Measurements from ENCODE around the gene LMO1. TPM values are rescaled to one million over a fixed set of nuclear protein-coding genes. Genes with fewer than 3 reads are reported as not detected.

Gene LMO1
- total and polyA plus RNA-seq, 10 of the 15 experiments (the other 5 are each of a cell fraction or from before 2014, with no cell fraction given): not detected

DNA sequence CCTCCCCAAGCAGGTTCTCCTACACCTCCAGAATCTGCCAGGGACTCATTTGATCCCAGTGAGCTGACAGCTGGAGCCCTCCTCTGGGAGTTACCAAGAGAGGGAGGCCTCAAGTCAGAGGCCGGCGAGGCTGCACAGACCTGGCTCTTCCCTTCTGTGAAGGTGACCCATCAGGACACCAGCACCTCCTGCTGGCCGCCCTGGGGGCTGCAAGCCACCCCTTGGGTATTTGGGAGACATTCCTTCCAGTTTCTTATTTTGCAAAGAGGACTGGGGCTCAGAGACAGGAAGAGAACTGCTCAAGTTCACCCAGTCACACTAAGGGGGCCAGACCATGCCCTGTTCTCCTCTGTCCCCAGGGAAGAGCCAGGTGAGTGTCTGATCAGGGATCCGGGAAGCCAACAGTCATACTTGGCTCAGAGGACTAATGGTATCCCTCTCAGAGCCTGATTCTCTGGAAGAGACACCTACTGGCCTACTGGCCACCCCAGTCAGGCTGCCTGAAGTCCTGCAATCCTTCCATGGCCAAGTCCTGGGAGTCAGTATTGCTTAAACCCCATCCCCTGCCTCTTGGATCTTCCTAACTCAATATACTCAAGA lies 54.4 kb downstream of the LMO1 start (continued):
- TF ChIP-seq MYB (IDR thresholded peaks at IDR 0.05; ENCODE audit: borderline replicate concordance, low read depth, low read length): no peak
- TF ChIP-seq TAF1 (IDR thresholded peaks at IDR 0.05; ENCODE audit: borderline replicate concordance, low read depth, low read length): no peak

DNA sequence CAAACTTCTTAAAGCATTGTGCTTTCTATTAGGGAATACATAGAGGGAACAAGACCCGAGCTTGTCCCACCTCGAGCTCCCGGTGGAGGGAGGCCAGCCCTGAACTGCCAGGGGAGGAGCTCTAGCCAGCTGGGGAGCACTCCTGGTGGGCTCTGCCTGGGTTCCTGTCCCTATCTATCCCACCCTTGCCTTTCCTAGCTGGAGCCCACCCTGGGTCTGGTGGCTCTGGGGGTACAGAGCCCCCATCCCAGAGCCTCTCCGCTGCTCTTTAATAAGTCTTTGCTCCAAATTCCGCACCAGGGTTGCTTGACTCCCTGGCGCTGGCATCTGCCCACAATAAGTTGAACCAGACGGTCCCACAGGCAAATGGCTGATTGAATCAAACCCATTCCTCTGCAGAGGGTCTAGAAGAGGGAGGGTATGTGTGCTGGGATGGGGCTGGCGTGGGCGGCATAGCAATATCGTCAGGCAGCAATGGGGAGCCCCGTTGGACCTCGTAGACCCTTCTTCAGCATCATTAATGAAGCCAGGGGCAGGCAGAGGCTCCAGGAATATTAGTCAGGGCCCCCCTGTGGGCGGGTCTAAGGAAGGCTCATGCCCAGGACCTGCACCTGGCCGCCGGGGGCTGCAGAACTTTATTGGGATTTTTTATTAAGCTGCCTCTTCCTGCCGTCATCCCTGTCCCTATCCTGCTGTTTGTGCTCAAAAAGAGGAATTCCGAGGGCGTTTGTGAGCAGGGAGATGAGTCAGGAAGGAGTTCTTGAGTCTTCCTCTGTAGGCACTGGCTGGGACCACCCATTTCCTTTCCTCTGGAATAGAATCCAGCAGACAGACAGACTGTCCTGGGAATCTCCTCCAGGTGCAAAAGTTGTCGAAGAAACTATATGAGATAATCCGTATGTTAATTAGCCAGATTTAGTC lies 56.3 kb downstream of the LMO1 start:
- SMC1A ChIA-PET (ENCODE audit: uncharacterized antibody, unreplicated experiment): interaction anchor here (0.7 to 3.6 kb wide), 3 partner anchors 11 to 38 kb away, joined by 3 to 28 read pairs (median 13); no protein-coding TSS in a partner anchor
- Histone ChIP-seq H3K9ac (ENCODE audit: control insufficient read depth, insufficient read depth, low read length) (no peak overlapping the region), H3K4me3 (no peak overlapping the region), H3K4me2 (ENCODE audit: control insufficient read depth, insufficient read depth) (no peak overlapping the region), H2AFZ (ENCODE audit: control insufficient read depth, low read depth, low read length) (no peak overlapping the region), H4K20me1 (ENCODE audit: control insufficient read depth, insufficient read depth) (no peaks in the 10 kb centered on the region), H3K27me3 (replicated peaks in 1 of 2; ENCODE audit: control insufficient read depth in 2 of 2, insufficient read depth in 2 of 2, low read length in 1 of 2) (peaks cover 3% of the 10 kb centered on the region in 2 experiments; a peak in 3 of 4 replicates), H3K79me2 (ENCODE audit: control insufficient read depth, insufficient read depth, low read length) (no peaks in the 10 kb centered on the region), H3K9me3 (replicated peaks; ENCODE audit: control insufficient read depth, insufficient read depth, low read length) (no peaks in the 10 kb centered on the region), H3K36me3 (ENCODE audit: control insufficient read depth in 2 of 2, insufficient read depth in 2 of 2, low read length in 1 of 2) (no peaks in the 10 kb centered on the region), H3K27ac (ENCODE audit: control insufficient read depth, insufficient read depth) (no peak overlapping the region), H3K4me1 (ENCODE audit: control insufficient read depth, insufficient read depth, low read length) (no peaks in the 10 kb centered on the region)
- FAIRE-seq: no peak
- POLR2A ChIA-PET: interaction anchor here (1.6 kb wide), 1 partner anchor 12 kb away, joined by 5 read pairs; no protein-coding TSS in a partner anchor
- intact Hi-C loops (cut with micrococcal nuclease; ENCODE audit: unreplicated experiment): loop anchor here (10.0 kb wide), 1 partner anchor 173 kb away; no protein-coding TSS in a partner anchor
- WGBS (ENCODE audit: insufficient coverage, insufficient replicate concordance, low lambda C conversion rate, missing lambda C conversion rate): 21% methylated on average over 20 of the region's 20 CpGs
- no TSS peak for BruUV-seq (replicated peaks)
- in situ Hi-C loops (cut with MboI): no loop called here
- no peak for ATAC-seq
- no peak for DNase-seq (ENCODE audit: low read depth, low spot score)
- CTCF ChIA-PET: interaction anchor here (0.6 to 8.7 kb wide), 7 partner anchors 12 to 387 kb away, joined by 3 to 132 read pairs (median 3); partner anchors contain the start of gene STK33
- RAD21 ChIA-PET (ENCODE audit: unreplicated experiment): interaction anchor here (0.6 to 3.0 kb wide), 5 partner anchors 8 to 360 kb away, joined by 3 to 33 read pairs (median 6); no protein-coding TSS in a partner anchor
- TF ChIP-seq, protein P1, sequence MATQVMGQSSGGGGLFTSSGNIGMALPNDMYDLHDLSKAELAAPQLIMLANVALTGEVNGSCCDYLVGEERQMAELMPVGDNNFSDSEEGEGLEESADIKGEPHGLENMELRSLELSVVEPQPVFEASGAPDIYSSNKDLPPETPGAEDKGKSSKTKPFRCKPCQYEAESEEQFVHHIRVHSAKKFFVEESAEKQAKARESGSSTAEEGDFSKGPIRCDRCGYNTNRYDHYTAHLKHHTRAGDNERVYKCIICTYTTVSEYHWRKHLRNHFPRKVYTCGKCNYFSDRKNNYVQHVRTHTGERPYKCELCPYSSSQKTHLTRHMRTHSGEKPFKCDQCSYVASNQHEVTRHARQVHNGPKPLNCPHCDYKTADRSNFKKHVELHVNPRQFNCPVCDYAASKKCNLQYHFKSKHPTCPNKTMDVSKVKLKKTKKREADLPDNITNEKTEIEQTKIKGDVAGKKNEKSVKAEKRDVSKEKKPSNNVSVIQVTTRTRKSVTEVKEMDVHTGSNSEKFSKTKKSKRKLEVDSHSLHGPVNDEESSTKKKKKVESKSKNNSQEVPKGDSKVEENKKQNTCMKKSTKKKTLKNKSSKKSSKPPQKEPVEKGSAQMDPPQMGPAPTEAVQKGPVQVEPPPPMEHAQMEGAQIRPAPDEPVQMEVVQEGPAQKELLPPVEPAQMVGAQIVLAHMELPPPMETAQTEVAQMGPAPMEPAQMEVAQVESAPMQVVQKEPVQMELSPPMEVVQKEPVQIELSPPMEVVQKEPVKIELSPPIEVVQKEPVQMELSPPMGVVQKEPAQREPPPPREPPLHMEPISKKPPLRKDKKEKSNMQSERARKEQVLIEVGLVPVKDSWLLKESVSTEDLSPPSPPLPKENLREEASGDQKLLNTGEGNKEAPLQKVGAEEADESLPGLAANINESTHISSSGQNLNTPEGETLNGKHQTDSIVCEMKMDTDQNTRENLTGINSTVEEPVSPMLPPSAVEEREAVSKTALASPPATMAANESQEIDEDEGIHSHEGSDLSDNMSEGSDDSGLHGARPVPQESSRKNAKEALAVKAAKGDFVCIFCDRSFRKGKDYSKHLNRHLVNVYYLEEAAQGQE (IDR thresholded peaks at IDR 0.05; ENCODE audit: low read depth, low read length): no peak
- no peak for TF ChIP-seq ZBED1 (IDR thresholded peaks at IDR 0.05; ENCODE audit: borderline replicate concordance)
- no peak for TF ChIP-seq ESRRA (IDR thresholded peaks at IDR 0.05; ENCODE audit: low read length)
- TF ChIP-seq, protein P2, sequence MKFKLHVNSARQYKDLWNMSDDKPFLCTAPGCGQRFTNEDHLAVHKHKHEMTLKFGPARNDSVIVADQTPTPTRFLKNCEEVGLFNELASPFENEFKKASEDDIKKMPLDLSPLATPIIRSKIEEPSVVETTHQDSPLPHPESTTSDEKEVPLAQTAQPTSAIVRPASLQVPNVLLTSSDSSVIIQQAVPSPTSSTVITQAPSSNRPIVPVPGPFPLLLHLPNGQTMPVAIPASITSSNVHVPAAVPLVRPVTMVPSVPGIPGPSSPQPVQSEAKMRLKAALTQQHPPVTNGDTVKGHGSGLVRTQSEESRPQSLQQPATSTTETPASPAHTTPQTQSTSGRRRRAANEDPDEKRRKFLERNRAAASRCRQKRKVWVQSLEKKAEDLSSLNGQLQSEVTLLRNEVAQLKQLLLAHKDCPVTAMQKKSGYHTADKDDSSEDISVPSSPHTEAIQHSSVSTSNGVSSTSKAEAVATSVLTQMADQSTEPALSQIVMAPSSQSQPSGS (IDR thresholded peaks at IDR 0.05; ENCODE audit: low read length): no peak
- no peak for TF ChIP-seq NRF1 (conservative IDR thresholded peaks at IDR 0.05; ENCODE audit: low read depth, low read length)
- no peak for TF ChIP-seq CBX5 (IDR thresholded peaks at IDR 0.05; ENCODE audit: low read depth)
- TF ChIP-seq DPF2 (IDR thresholded peaks at IDR 0.05): no peak
- no peak for TF ChIP-seq RAD51 (IDR thresholded peaks at IDR 0.05)
- TF ChIP-seq ZNF384 (IDR thresholded peaks at IDR 0.05; ENCODE audit: borderline replicate concordance, low read depth, low read length): no peak
- no peak for TF ChIP-seq TAF1 (IDR thresholded peaks at IDR 0.05; ENCODE audit: borderline replicate concordance, low read depth, low read length)
- TF ChIP-seq SMC3 (IDR thresholded peaks at IDR 0.05; ENCODE audit: borderline replicate concordance, low read length): no peak
- TF ChIP-seq, protein P3, sequence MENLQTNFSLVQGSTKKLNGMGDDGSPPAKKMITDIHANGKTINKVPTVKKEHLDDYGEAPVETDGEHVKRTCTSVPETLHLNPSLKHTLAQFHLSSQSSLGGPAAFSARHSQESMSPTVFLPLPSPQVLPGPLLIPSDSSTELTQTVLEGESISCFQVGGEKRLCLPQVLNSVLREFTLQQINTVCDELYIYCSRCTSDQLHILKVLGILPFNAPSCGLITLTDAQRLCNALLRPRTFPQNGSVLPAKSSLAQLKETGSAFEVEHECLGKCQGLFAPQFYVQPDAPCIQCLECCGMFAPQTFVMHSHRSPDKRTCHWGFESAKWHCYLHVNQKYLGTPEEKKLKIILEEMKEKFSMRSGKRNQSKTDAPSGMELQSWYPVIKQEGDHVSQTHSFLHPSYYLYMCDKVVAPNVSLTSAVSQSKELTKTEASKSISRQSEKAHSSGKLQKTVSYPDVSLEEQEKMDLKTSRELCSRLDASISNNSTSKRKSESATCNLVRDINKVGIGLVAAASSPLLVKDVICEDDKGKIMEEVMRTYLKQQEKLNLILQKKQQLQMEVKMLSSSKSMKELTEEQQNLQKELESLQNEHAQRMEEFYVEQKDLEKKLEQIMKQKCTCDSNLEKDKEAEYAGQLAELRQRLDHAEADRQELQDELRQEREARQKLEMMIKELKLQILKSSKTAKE (IDR thresholded peaks at IDR 0.05; ENCODE audit: low read depth, poor library complexity, severe bottlenecking): no peak

All from GM12878 (cell line).